Activated naive CD4-positive, alpha-beta T cell treated with anti-CD3 and anti-CD28 coated beads, Interleukin-2, amount 10 ng/mL, durations not matched to agents 7 days and 5 days (primary cell): ENCODE results near the gene CLRN2.
"Not testable (repeated sequence)": the region's sequence is repeated elsewhere in the genome, so short reads cannot be mapped to it uniquely, and the experiment has no call there.

Source experiments
- CTCF ChIA-PET: fragments of 350-600 bp; sonication (Branson Sonifier 250); formaldehyde crosslinking; loops from one replicate; lab custom pipeline; 2021; ENCODE audit warnings: antibody characterized with exemption; lab: Charles Lee
- DNase-seq: peaks from one replicate; pipeline ENCODE4 v3.0.0-alpha.2; 2020
- H3K27ac Mint-ChIP-seq: one replicate; pipeline ENCODE4 v1.8.0; 2021; ENCODE audit warnings: mild to moderate bottlenecking, moderate library complexity, mixed read lengths
- H3K27me3 Mint-ChIP-seq: one replicate; pipeline ENCODE4 v1.8.0; 2021; ENCODE audit warnings: mild to moderate bottlenecking, mixed read lengths
- H3K36me3 Mint-ChIP-seq: one replicate; pipeline ENCODE4 v1.8.0; 2021; ENCODE audit warnings: mixed read lengths
- H3K4me1 Mint-ChIP-seq: one replicate; pipeline ENCODE4 v1.8.0; 2021; ENCODE audit warnings: mixed read lengths
- H3K4me3 Mint-ChIP-seq: one replicate; pipeline ENCODE4 v1.8.0; 2021; ENCODE audit warnings: mild to moderate bottlenecking, moderate library complexity, mixed read lengths
- H3K9me3 Mint-ChIP-seq: one replicate; pipeline ENCODE4 v1.8.0; 2021; ENCODE audit warnings: mixed read lengths

The CLRN2 gene

GRCh38 chr4:17561195-17561909 is 46.4 kb downstream of the CLRN2 start:
- Mint-ChIP-seq H3K4me3 (no peak overlapping the region), H3K27ac (no peak overlapping the region), H3K27me3 (peaks cover 29% of the 10 kb centered on the region), H3K36me3 (no peaks in the 10 kb centered on the region), H3K4me1 (no peaks in the 10 kb centered on the region), H3K9me3 (no peaks in the 10 kb centered on the region)
- DNase-seq: no peak
- CTCF ChIA-PET: no interaction called here

GRCh38 chr4:17562157-17562556 is 47.2 kb downstream of the CLRN2 start:
- peaks cover 26% of the 10 kb centered on the region for H3K27me3 Mint-ChIP-seq
- no peak overlapping the region for H3K27ac Mint-ChIP-seq
- H3K4me1 Mint-ChIP-seq: no peaks in the 10 kb centered on the region
- no peaks in the 10 kb centered on the region for H3K9me3 Mint-ChIP-seq
- no peaks in the 10 kb centered on the region for H3K36me3 Mint-ChIP-seq
- no peak overlapping the region for H3K4me3 Mint-ChIP-seq
- CTCF ChIA-PET: interaction anchor here (1.9 kb wide), 1 partner anchor 74 kb away, joined by 7 read pairs; no protein-coding TSS in a partner anchor
- no peak for DNase-seq

- no peaks in the 10 kb centered on the region for H3K36me3 Mint-ChIP-seq
- CTCF ChIA-PET: no interaction called here
- DNase-seq: no peak
- no peak overlapping the region for H3K27ac Mint-ChIP-seq
- no peaks in the 10 kb centered on the region for H3K4me1 Mint-ChIP-seq
- H3K9me3 Mint-ChIP-seq: no peaks in the 10 kb centered on the region
- no peak overlapping the region for H3K4me3 Mint-ChIP-seq
- peaks cover 23% of the 10 kb centered on the region for H3K27me3 Mint-ChIP-seq
These were observed 50.9 kb downstream of the CLRN2 start for GRCh38 chr4:17565846-17566245.

- no peaks in the 10 kb centered on the region for H3K36me3 Mint-ChIP-seq
These were observed 52.3 kb downstream of the CLRN2 start for GRCh38 chr4:17567271-17567670.

GRCh38 chr4:17574206-17574605 is 59.2 kb downstream of the CLRN2 start:
- peaks cover 22% of the 10 kb centered on the region for H3K4me1 Mint-ChIP-seq
- H3K4me3 Mint-ChIP-seq: no peak overlapping the region
- no peak overlapping the region for H3K27ac Mint-ChIP-seq
- no peak for DNase-seq
- H3K9me3 Mint-ChIP-seq: no peaks in the 10 kb centered on the region
- CTCF ChIA-PET: no interaction called here
- H3K27me3 Mint-ChIP-seq: peaks cover 7% of the 10 kb centered on the region
- H3K36me3 Mint-ChIP-seq: peaks cover 4% of the 10 kb centered on the region

More at GRCh38 chr4:17567271-17567670, 52.3 kb downstream of the CLRN2 start:
- no peaks in the 10 kb centered on the region for H3K9me3 Mint-ChIP-seq
- no peak overlapping the region for H3K4me3 Mint-ChIP-seq
- DNase-seq: no peak
- H3K4me1 Mint-ChIP-seq: no peaks in the 10 kb centered on the region
- H3K27ac Mint-ChIP-seq: no peak overlapping the region
- peaks cover 17% of the 10 kb centered on the region for H3K27me3 Mint-ChIP-seq
- CTCF ChIA-PET: interaction anchor here (0.7 kb wide), 1 partner anchor 19 kb away, joined by 3 read pairs; no protein-coding TSS in a partner anchor

GRCh38 chr4:17575177-17575576 is 60.2 kb downstream of the CLRN2 start:
- H3K27me3 Mint-ChIP-seq, DNase-seq, H3K27ac Mint-ChIP-seq, H3K9me3 Mint-ChIP-seq, H3K4me3 Mint-ChIP-seq, H3K36me3 Mint-ChIP-seq: not testable (repeated sequence)
- H3K4me1 Mint-ChIP-seq: peaks cover 30% of the 10 kb centered on the region
- CTCF ChIA-PET: interaction anchor here (0.6 kb wide), 1 partner anchor 13 kb away, joined by 3 read pairs; no protein-coding TSS in a partner anchor
